ENCODE data around the gene SEMA5B. TPM values are rescaled to one million over a fixed set of nuclear protein-coding genes. Genes with fewer than 3 reads are reported as not detected.

Gene SEMA5B
- total RNA-seq, 1 experiment from 2014 or later, result 1.0 TPM

- intact Hi-C loops (cut with micrococcal nuclease; ENCODE audit: unreplicated experiment), result no loop called here
- Mint-ChIP-seq H3K27me3 (ENCODE audit: insufficient read depth, unreplicated experiment) (peaks cover 4% of the 10 kb centered on the region), H3K9me3 (ENCODE audit: unreplicated experiment) (no peaks in the 10 kb centered on the region), H3K27ac (ENCODE audit: unreplicated experiment) (peak within 1 kb of the TSS; percentile 81), H3K36me3 (ENCODE audit: insufficient read depth, unreplicated experiment) (peaks cover 25% of the 10 kb centered on the region), H3K4me3 (ENCODE audit: unreplicated experiment) (peak within 1 kb of the TSS; percentile 72), H3K4me1 (ENCODE audit: low read depth, unreplicated experiment) (peaks cover 9% of the 10 kb centered on the region)
- H3K9me3 ChIP-seq, result no peaks in the 10 kb centered on the region
- peaks cover 12% of the 10 kb centered on the region for H3K4me1 ChIP-seq
- peak within 1 kb of the TSS; percentile 100 for H3K4me3 ChIP-seq (ENCODE audit: low read depth, low read length)
- CTCF ChIA-PET, result interaction anchor here (0.5 to 1.4 kb wide), 5 partner anchors 39 to 209 kb away, joined by 3 to 10 read pairs (median 3); partner anchors contain the start of gene SEMA5B
- BruUV-seq (replicated peaks), result no TSS peak
- no peak for TF ChIP-seq CTCF (IDR thresholded peaks at IDR 0.05; ENCODE audit: insufficient read depth in 1 of 2, low read depth in 1 of 2, low read length in 1 of 2, severe bottlenecking in 1 of 2, unreplicated experiment in 1 of 2)
- POLR2A ChIA-PET, result interaction anchor here (0.5 to 1.7 kb wide), 17 partner anchors 9 to 1604 kb away, joined by 3 to 8 read pairs (median 4); partner anchors contain the start of genes FAM162A, SEC22A and SEMA5B
- no peaks in the 10 kb centered on the region for H3K36me3 ChIP-seq (ENCODE audit: control insufficient read depth, insufficient read depth, low read length)
- H3K27me3 ChIP-seq (replicated peaks; ENCODE audit: control insufficient read depth, insufficient read depth, low read length), result no peaks in the 10 kb centered on the region
- peak; percentile 91 to 93 for DNase-seq
Observed at GRCh38 chr3:123066896-123067688, 39.5 kb upstream of the SEMA5B start, which contains the start of gene PDIA5. PDIA5 (plus strand) TSS chr3:123067025; CDS start chr3:123067165, 140 bp downstream.

- H3K27me3 ChIP-seq (replicated peaks; ENCODE audit: control insufficient read depth, insufficient read depth, low read length), result no peaks in the 10 kb centered on the region
- H3K4me1 ChIP-seq, result peaks cover 12% of the 10 kb centered on the region
- no TSS peak for BruUV-seq (replicated peaks)
- Mint-ChIP-seq H3K27ac (ENCODE audit: unreplicated experiment) (peak overlapping the region; percentile 81), H3K36me3 (ENCODE audit: insufficient read depth, unreplicated experiment) (peaks cover 21% of the 10 kb centered on the region), H3K27me3 (ENCODE audit: insufficient read depth, unreplicated experiment) (peaks cover 4% of the 10 kb centered on the region), H3K9me3 (ENCODE audit: unreplicated experiment) (no peaks in the 10 kb centered on the region), H3K4me3 (ENCODE audit: unreplicated experiment) (peak overlapping the region; percentile 72), H3K4me1 (ENCODE audit: low read depth, unreplicated experiment) (peaks cover 9% of the 10 kb centered on the region)
- H3K4me3 ChIP-seq (ENCODE audit: low read depth, low read length), result peak overlapping the region; percentile 100
- ChIA-PET CTCF (interaction anchor here (0.5 to 1.4 kb wide), 5 partner anchors 38 to 208 kb away, joined by 3 to 10 read pairs (median 3); partner anchors contain the start of gene SEMA5B), POLR2A (interaction anchor here (0.5 to 1.7 kb wide), 14 partner anchors 10 to 706 kb away, joined by 3 to 8 read pairs (median 6); partner anchors contain the start of genes FAM162A and SEC22A)
- no peak for TF ChIP-seq CTCF (IDR thresholded peaks at IDR 0.05; ENCODE audit: insufficient read depth in 1 of 2, low read depth in 1 of 2, low read length in 1 of 2, severe bottlenecking in 1 of 2, unreplicated experiment in 1 of 2)
- no peaks in the 10 kb centered on the region for H3K9me3 ChIP-seq
- no peaks in the 10 kb centered on the region for H3K36me3 ChIP-seq (ENCODE audit: control insufficient read depth, insufficient read depth, low read length)
- intact Hi-C loops (cut with micrococcal nuclease; ENCODE audit: unreplicated experiment), result no loop called here
- no peak for DNase-seq
Observed at GRCh38 chr3:123066599-123066895, 39.0 kb upstream of the SEMA5B start.

- Histone ChIP-seq H3K27me3 (replicated peaks; ENCODE audit: control insufficient read depth, insufficient read depth, low read length) (no peaks in the 10 kb centered on the region), H3K9me3 (no peaks in the 10 kb centered on the region), H3K4me3 (ENCODE audit: low read depth, low read length) (no peak overlapping the region), H3K36me3 (ENCODE audit: control insufficient read depth, insufficient read depth, low read length) (no peaks in the 10 kb centered on the region), H3K4me1 (peaks cover 12% of the 10 kb centered on the region)
- intact Hi-C loops (cut with micrococcal nuclease; ENCODE audit: unreplicated experiment), result no loop called here
- POLR2A ChIA-PET, result no interaction called here
- DNase-seq, result no peak
- peaks cover 10% of the 10 kb centered on the region for H3K36me3 Mint-ChIP-seq (ENCODE audit: insufficient read depth, unreplicated experiment)
- no peaks in the 10 kb centered on the region for H3K9me3 Mint-ChIP-seq (ENCODE audit: unreplicated experiment)
- H3K27ac Mint-ChIP-seq (ENCODE audit: unreplicated experiment), result no peak overlapping the region
- no peak overlapping the region for H3K4me3 Mint-ChIP-seq (ENCODE audit: unreplicated experiment)
- peaks cover 4% of the 10 kb centered on the region for H3K27me3 Mint-ChIP-seq (ENCODE audit: insufficient read depth, unreplicated experiment)
- CTCF ChIA-PET, result no interaction called here
- peaks cover 9% of the 10 kb centered on the region for H3K4me1 Mint-ChIP-seq (ENCODE audit: low read depth, unreplicated experiment)
- no peak for TF ChIP-seq CTCF (IDR thresholded peaks at IDR 0.05; ENCODE audit: insufficient read depth in 1 of 2, low read depth in 1 of 2, low read length in 1 of 2, severe bottlenecking in 1 of 2, unreplicated experiment in 1 of 2)
- no TSS peak for BruUV-seq (replicated peaks)
Observed at GRCh38 chr3:123064914-123065313, 37.4 kb upstream of the SEMA5B start.

Data from Caco-2 (cell line).